ENCODE results near the gene ABHD2.

DNA sequence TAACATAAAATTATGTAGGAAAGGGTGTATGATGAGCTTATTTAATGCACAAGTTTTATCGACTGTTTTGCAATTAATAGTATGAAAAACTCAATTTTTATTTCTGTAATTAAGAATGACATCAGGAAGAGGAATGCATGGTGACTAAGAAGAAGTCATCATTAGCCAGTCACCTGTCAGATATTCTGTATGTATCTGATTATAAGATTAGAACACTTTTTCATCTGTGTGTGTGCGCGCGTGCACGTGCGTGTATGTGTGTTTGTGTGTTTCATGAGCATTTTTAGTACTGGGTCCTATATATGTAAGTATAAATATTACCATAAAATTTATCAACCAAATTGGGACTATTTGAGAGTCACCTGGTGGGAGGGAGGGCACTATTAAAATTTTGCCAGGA is 5.0 kb upstream of the ABHD2 start:
- TF ChIP-seq, protein P1, sequence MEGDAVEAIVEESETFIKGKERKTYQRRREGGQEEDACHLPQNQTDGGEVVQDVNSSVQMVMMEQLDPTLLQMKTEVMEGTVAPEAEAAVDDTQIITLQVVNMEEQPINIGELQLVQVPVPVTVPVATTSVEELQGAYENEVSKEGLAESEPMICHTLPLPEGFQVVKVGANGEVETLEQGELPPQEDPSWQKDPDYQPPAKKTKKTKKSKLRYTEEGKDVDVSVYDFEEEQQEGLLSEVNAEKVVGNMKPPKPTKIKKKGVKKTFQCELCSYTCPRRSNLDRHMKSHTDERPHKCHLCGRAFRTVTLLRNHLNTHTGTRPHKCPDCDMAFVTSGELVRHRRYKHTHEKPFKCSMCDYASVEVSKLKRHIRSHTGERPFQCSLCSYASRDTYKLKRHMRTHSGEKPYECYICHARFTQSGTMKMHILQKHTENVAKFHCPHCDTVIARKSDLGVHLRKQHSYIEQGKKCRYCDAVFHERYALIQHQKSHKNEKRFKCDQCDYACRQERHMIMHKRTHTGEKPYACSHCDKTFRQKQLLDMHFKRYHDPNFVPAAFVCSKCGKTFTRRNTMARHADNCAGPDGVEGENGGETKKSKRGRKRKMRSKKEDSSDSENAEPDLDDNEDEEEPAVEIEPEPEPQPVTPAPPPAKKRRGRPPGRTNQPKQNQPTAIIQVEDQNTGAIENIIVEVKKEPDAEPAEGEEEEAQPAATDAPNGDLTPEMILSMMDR (IDR thresholded peaks at IDR 0.05; ENCODE audit: low read depth, low read length, poor library complexity, severe bottlenecking): no peak
- TF ChIP-seq EZH2phosphoT487 (IDR thresholded peaks at IDR 0.05; ENCODE audit: borderline replicate concordance, low read length): no peak

Measured in DOHH2 (cell line).